ENCODE measurements around the gene RND1. TPM values are rescaled to one million over a fixed set of nuclear protein-coding genes. Genes with fewer than 3 reads are reported as not detected.

Gene RND1
- total and polyA plus RNA-seq, 2 experiments from 2014 or later: 9.3 to 10.4 TPM

DNA sequence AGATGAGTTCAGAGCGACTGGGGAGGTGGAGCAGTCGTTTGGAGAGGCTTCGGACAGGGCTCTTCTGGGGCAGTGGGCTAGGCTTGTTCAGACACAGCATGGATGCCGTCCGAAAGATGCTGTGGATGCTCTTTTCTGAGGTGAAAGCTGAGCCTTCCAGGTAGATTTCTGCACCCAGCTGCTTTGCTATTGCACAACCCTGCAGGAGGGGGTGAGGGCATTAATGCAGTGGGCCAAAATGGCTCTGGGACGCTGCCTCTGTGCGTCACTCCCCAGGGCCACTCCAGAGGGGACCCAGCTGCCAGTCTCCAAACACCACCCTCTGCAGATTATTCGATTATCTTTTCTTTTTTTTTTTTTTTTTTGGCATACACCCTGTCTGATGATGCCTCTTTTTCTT, 7.6 kb downstream of the RND1 start:
- Histone ChIP-seq H3K4me3 (no peak overlapping the region), H3K9me2 (ENCODE audit: insufficient read depth) (no peaks in the 10 kb centered on the region), H3F3A (replicated peaks; ENCODE audit: low read depth) (no peaks in the 10 kb centered on the region), H3K27me3 (ENCODE audit: insufficient read depth) (no peaks in the 10 kb centered on the region), H2AFZ (no peak overlapping the region), H3K4me2 (no peak overlapping the region), H3K4me1 (ENCODE audit: insufficient read depth) (peaks cover 3% of the 10 kb centered on the region), H3K27ac (ENCODE audit: low read depth) (no peak overlapping the region), H3K36me3 (ENCODE audit: insufficient read depth) (peaks cover 10% of the 10 kb centered on the region), H3K79me2 (replicated peaks; ENCODE audit: insufficient read depth) (no peaks in the 10 kb centered on the region; the same call in 1 of the 2 replicates), H4K20me1 (replicated peaks; ENCODE audit: insufficient read depth) (peaks cover 10% of the 10 kb centered on the region)
- Mint-ChIP-seq H3K27me3 (ENCODE audit: insufficient read depth, low read depth, poor library complexity) (peaks cover 2% of the 10 kb centered on the region), H3K9me3 (no peaks in the 10 kb centered on the region), H3K27ac (no peak overlapping the region), H3K4me3 (no peak overlapping the region), H3K36me3 (ENCODE audit: low read depth) (peaks cover 43% of the 10 kb centered on the region), H3K4me1 (peaks cover 8% of the 10 kb centered on the region; the same call in 2 of the 3 replicates)
- DNase-seq (ENCODE audit: low spot score): no peak
- no peak for ATAC-seq
- TF ChIP-seq ETS1 (IDR thresholded peaks at IDR 0.05) (no peak), JUNB (IDR thresholded peaks at IDR 0.05; ENCODE audit: unreplicated experiment) (no peak), EZH2 (IDR thresholded peaks at IDR 0.05; ENCODE audit: low read depth, unreplicated experiment) (no peak), ZNF462 (CRISPR knock-in tag; IDR thresholded peaks at IDR 0.05) (no peak), CREB1 (CRISPR knock-in tag; IDR thresholded peaks at IDR 0.05; ENCODE audit: low read depth) (no peak), EZH2phosphoT487 (IDR thresholded peaks at IDR 0.05; ENCODE audit: unreplicated experiment) (no peak), ZNF331 (CRISPR knock-in tag; IDR thresholded peaks at IDR 0.05; ENCODE audit: low read depth) (no peak), NANOG (IDR thresholded peaks at IDR 0.05; ENCODE audit: borderline replicate concordance) (no peak), REST (IDR thresholded peaks at IDR 0.05; ENCODE audit: unreplicated experiment) (no peak), ZNF114 (CRISPR knock-in tag; IDR thresholded peaks at IDR 0.05) (no peak), POLR2AphosphoS5 (IDR thresholded peaks at IDR 0.05; ENCODE audit: low read depth) (no peak)
- TF ChIP-seq, protein P1, sequence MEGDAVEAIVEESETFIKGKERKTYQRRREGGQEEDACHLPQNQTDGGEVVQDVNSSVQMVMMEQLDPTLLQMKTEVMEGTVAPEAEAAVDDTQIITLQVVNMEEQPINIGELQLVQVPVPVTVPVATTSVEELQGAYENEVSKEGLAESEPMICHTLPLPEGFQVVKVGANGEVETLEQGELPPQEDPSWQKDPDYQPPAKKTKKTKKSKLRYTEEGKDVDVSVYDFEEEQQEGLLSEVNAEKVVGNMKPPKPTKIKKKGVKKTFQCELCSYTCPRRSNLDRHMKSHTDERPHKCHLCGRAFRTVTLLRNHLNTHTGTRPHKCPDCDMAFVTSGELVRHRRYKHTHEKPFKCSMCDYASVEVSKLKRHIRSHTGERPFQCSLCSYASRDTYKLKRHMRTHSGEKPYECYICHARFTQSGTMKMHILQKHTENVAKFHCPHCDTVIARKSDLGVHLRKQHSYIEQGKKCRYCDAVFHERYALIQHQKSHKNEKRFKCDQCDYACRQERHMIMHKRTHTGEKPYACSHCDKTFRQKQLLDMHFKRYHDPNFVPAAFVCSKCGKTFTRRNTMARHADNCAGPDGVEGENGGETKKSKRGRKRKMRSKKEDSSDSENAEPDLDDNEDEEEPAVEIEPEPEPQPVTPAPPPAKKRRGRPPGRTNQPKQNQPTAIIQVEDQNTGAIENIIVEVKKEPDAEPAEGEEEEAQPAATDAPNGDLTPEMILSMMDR (conservative IDR thresholded peaks at IDR 0.05; ENCODE audit: low read depth in 2 of 2): no peak
